GM21619 (cell line): ENCODE measurements around the gene PPM1H.
A peak's percentile ranks its signal among the peaks of the same experiment; 100 is the strongest.

Source experiments
- ATAC-seq: cut with Tn5 transposase; IDR thresholded peaks from one replicate; pipeline ENCODE4 v1.9.1; 2021; ENCODE audit not compliant: unreplicated experiment

PPM1H gene

GRCh38 chr12:62802321-62802720, 132.6 kb downstream of the PPM1H start:
- no peak for ATAC-seq

DNA sequence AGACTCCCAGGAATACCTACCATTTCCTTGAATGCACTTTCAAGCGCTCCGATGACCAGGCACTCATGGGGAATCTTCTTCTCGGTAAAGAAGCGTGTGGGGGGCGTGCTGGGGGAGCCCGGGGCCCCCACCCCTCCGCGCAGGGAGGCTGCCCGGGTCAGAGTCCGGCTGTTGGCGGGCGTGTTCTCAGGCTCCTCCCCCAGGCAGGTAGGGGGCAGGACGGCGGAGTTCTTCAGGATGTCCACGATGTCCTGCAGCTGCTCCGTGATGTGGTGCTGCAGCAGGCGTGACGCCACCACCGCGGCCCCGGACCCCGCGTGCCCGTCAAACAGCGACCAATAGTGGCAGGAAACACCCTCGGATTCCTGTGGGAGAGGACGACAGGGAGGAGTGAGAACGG, 133.2 kb downstream of the PPM1H start:
- ATAC-seq: no peak

DNA sequence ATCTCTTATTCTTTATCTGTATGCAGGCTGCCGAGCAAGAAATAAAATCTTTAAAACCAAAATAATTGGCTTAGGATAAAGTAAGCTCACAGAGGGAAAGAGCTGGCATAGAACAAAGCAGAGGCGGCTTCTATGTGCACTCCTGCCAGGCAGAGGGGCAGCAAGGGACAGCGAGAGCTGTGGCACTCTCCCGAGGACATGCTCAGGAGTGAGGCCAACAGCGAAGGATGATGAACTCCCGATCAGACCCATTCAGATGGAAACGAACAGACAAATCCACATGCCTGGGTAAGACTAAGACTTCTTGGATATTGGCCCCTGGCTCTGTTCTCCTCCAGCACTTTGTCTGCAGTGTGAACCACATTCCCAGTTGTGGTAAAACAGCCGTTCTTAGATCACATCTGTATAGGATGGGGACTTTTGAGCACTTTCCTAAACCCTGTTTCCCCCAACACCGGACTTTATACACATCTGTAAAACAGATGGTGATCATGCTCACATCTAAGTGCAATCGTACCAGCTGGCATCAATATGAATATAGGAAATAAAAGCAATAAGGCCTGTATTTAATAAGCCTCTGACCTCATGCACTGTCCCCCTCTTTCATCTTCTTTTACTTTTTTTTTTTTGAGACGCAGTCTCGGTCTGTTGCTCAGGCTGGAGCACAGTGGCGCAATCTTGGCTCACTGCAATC, 134.1 kb downstream of the PPM1H start:
- ATAC-seq: no peak

GRCh38 chr12:62799766-62800406, 135.1 kb downstream of the PPM1H start:
- ATAC-seq: peak; percentile 63

DNA sequence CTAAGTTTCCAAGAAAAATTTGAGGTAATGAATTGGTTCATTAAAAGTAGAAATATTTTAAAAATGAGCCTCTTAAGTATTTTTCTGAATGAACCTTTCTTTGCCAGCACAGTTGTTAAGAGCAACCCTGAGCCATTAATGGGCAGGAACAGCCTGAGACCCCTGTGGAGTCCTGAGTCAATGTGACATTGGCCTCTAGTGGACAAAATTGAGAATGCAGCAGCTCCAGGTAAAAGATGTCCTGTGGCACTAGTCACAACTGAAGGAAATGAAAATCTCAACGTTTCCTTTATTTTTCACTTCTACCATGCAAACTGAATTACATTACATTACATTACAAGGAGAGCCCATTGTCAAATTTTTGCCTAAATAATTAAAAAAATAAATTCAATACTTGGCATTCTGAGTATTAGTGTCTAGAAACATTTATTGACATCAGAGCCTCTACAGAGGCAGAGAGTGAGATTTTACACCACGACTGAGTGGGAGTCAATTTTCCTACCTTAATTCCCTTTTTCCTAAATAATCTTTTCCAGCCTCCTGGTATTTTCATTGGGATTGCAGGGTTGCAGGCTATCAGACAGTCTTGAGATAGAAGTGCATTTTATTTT, 135.7 kb downstream of the PPM1H start:
- ATAC-seq: peak; percentile 89

DNA sequence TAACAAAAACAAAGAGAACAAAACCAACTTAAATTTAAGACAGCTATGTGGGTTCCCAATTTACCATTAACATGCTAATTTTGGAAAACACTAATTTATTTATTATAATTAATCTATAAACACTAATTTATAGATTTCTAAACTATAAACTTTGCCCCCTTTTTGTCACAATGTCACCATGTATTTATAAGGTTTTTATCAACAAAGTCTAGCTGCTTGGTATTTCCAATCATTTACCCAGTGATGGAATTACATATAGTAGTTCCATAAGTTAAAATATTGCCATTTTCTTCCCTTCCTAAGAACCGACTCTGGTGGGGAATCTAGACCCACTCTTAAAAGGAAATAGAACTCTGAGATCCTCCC, 140.7 kb downstream of the PPM1H start:
- ATAC-seq: no peak

DNA sequence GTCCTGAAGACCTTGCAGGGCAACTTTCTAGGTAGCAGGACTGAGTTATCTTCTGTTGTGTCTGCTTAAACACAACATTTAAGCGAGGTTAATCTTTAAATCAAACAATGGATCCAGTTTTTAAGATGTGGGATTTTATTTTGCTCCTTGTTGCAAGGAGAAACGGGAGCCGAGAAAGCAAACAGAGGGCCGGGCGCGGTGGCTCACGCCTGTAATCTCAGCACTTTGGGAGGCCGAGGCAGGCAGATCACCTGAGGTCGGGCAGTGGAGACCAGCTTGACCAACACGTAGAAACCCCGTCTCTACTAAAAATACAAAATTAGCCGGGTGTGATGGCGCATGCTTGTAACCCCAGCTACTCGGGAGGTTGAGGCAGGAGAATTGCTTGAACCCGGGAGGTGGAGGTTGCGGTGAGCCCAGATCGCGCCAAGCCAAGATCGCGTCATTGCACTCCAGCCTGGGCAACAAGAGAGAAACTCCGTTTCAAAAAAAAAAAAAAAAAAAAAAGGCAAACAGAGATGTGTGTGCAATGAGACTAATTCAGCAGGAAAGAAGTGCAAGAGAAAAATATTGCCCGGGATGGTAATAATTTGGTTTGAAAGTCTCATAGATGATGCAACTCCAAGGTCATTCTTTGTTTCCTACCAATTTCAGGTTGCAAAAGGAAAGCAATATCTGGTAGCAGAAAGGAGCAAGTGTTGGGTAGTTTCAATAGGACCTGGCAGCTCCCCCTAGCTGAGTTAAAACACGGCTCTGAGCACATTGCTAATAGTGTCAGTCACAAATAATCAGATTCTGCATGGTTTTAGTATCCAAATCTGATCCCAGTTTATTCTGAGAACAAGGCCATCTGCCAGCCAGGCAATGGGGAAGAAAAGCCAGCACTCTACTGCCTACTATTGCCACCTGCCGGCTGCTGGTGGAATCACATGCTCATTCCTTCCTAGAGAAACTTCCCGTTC, 141.4 kb downstream of the PPM1H start:
- ATAC-seq: peak; percentile 71

DNA sequence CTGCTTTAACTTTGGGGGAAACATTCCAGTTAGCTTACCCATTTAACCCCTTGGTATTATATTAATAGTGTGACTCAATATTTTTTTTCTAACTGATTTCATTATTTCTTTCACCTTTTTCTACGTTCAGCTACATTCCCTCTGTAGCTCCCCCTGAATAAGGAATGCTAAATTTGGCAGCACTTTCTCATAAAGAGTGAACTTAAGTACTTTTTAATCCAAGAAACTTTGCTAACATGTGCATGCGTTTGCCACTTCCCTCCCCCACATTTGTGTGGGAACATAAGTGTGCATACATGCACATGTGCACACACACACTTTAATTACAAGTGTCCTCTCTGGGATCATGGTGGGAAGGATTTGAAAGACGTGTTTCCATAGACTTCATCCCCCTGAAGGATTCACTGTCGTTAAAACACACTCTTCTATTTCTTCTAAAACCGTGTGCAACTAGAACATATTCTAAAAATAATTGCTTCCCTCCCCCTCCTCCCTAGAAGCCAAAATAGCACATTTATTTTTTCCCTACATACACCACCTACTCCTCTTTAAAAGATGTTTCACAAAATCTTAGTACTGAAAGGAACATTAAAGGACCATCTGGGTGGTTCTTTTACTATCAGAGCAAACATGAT, 142.6 kb downstream of the PPM1H start:
- ATAC-seq: no peak

DNA sequence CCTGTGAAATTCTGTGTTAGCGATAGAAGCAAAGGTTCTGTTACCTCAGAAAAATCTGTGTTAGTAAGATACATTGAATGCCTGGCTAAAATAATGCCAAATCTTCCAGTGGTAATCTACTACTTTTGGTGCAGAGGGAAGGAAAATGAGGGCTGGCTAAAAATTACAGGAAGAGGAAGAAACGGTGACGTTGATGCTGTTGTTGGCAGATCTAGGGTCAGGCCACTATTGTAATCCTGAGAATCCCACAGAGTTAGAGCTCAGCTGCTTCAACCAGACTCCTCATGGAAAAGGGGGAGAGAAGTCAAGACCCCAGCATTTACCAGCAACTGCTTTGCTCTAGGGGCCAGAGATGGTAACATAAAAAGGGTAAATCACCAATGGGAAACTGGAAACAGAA, 145.1 kb downstream of the PPM1H start:
- no peak for ATAC-seq

GRCh38 chr12:62787611-62788010, 147.3 kb downstream of the PPM1H start:
- ATAC-seq: no peak

DNA sequence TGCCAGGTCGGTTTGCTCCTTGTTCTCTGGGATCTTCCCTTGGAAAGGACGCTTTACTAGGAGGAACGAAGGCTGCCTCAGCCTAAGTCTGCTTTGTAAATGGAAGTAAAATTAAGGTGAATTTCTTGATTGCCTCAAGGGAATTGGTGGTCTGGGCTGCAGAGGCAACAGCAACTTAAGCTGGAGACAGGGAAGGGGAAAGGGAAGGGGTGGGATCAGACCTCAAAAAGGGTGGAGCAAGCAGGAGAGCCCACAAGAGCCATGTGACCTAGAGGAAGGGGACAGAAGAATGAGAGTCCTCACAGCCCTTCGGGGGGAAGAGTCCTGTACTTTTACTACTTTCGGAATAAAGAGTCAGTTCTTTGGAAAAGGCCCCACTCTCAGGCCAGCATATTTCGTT, 147.9 kb downstream of the PPM1H start:
- no peak for ATAC-seq

DNA sequence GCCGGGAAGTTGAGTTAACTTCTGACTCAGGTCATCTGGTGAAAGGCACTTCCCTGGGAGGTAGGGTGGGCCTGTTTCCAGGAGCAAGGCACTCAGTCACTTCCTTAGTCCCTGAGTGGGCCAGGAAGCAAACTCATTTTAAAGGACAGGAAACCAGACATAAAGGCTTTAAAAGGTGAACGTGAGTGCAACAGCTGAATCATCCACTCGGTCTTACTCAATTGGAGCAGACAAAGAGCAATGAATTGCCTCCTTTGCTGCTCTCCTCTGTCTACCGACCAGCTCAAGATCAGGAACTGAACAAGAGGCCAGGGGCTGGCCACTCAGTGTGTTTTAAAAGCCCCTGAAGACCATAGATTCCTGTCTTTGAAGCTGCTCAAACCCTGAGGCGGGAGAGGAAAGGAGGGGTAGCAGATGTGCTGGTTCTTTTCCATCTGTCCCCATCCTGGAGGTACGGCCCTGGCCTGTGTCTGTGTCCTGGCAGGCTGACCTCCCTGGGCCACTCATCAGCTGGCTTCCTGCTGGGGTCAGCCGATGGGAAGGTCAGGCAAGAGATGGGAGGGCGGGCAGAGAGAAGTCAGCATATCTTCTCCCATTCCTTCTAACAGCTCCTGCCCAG, 148.9 kb downstream of the PPM1H start:
- no peak for ATAC-seq

DNA sequence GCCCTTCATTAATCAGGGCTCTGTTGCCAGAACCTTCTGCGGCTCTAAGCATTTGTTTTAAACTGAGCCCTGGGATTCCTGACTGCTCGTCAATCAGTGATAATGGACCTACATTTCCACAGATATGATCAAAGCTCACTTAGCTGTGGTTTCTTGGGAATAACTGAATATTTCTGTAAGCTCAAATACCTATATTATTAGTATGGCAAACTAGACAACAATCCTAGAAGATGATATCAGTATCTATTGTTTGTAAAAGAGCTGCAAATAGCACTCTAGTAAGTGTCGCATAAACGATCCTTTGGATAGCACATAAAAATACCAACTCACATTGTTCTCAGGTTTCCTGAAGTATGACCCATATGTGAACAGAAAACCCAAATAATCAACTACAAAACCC, 150.4 kb downstream of the PPM1H start:
- no peak for ATAC-seq

DNA sequence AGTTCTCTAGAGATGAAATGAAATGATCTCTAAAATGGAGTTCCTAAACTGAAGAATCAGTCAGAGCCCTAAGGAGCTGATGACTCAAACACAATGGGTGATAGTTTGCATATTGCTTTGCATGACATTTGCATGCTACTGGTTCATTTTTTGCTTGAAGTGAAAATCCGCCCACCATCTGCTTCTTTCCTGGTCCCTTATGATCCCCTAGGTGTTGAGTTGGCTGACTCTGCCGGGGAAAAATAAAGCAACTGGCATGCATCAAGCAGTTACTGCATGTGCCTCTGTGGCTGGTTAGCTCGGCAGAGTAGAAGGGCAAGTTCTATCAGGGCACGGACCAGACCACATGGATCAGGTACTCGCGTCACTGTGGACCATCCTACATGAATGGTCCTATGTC, 151.1 kb downstream of the PPM1H start:
- ATAC-seq: no peak

GRCh38 chr12:62781136-62781880, 153.6 kb downstream of the PPM1H start:
- no peak for ATAC-seq

DNA sequence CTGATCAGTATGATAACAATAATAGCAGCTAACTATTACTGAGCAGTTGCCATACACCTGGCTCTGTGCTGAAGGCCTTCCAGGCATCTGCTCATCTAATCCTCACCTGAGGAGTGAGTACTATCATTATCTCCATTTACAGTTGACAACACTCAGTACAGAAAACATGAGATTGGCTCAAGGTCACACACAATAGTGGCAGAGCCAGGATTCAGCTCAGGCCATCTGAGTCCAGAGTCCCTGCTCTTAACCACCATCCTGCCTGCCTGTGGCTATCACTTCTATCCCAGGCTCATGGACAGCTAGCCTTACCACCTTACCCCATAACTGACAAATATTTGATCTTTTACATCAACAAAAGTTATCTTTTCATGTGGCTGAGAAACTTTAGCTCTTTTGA, 155.5 kb downstream of the PPM1H start:
- no peak for ATAC-seq

- no peak for ATAC-seq
Observed at GRCh38 chr12:62778187-62778586, 156.8 kb downstream of the PPM1H start.

DNA sequence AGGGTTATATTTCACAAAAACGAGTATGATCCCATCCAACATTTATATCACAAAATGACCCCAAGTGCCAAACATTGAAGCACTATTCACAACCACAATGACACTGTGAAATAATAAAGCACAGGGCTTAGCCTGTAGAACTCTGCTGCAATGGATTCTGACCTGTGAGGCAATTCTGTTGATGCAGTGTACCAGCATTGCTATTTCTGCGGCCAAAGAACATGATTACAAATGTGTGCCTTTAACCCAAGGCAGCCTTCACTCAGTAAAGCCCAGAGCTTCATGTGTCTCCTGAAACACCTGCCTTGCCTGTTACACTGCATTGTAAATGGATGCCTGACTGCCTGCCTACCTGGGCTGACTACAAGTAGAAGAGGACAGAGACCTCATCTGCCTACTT, 158.0 kb downstream of the PPM1H start:
- no peak for ATAC-seq

- no peak for ATAC-seq
Observed at GRCh38 chr12:62776575-62776974, 158.4 kb downstream of the PPM1H start.

DNA sequence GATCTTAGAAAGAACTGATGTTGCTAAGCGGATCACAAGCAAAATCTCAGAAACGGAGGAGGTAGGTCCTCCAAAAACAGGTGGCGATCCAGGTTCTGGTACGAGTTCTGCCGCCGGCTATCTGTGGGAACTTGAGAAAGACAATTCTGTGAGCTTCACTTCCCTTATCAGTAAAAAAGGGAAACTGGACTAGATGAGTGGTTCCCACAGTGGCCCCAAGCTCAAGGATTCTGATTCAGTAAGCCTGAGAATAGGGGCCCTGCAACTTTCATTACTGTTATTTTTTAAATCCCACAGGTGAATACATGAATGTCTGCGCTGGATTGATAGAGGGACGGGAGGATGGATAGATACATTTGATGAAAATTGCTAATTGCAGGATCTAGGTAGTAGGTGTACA, 160.2 kb downstream of the PPM1H start:
- no peak for ATAC-seq
